Activated CD4-positive, alpha-beta memory T cell treated with anti-CD3 and anti-CD28 coated beads for 36 hours (primary cell): ENCODE results near the gene GPR142. TPM values are rescaled to one million over a fixed set of nuclear protein-coding genes. Genes with fewer than 3 reads are reported as not detected.

ENCODE experiments used
- CTCF ChIA-PET: fragments of 350-600 bp; sonication (Branson Sonifier 250); formaldehyde crosslinking; loops from one replicate; lab custom pipeline; 2021; ENCODE audit warnings: antibody characterized with exemption, inconsistent platforms; lab: Charles Lee
- POLR2A ChIA-PET: fragments of 350-600 bp; sonication (Branson Sonifier 250); formaldehyde crosslinking; loops from one replicate; lab custom pipeline; 2021; ENCODE audit warnings: antibody characterized with exemption; lab: Charles Lee
- DNase-seq: peaks from one replicate; pipeline ENCODE4 v3.0.0-alpha.2; 2020
- H3K27ac Mint-ChIP-seq: one replicate; pipeline ENCODE4 v1.8.0; 2021; ENCODE audit warnings: mixed read lengths
- H3K27me3 Mint-ChIP-seq: one replicate; pipeline ENCODE4 v1.8.0; 2021; ENCODE audit warnings: mixed read lengths
- H3K36me3 Mint-ChIP-seq: one replicate; pipeline ENCODE4 v1.8.0; 2021; ENCODE audit warnings: mixed read lengths
- H3K4me1 Mint-ChIP-seq: one replicate; pipeline ENCODE4 v1.8.0; 2021; ENCODE audit warnings: low read depth, mixed read lengths
- H3K4me3 Mint-ChIP-seq: one replicate; pipeline ENCODE4 v1.8.0; 2021; ENCODE audit warnings: mild to moderate bottlenecking, mixed read lengths
- H3K9me3 Mint-ChIP-seq: one replicate; pipeline ENCODE4 v1.8.0; 2021; ENCODE audit warnings: mixed read lengths
- intact Hi-C: fragments of 100-400 bp; cut with micrococcal nuclease; formaldehyde crosslinking; loops from one replicate; pipeline ENCODE4 v1.15.1; 2023
- total RNA-seq, 2 experiments: library from RNA; stranded (reverse); gene quantifications; one replicate each; pipeline ENCODE4 v1.2.3, GENCODE V29; 2021

Gene GPR142
- not detected for total RNA-seq

DNA sequence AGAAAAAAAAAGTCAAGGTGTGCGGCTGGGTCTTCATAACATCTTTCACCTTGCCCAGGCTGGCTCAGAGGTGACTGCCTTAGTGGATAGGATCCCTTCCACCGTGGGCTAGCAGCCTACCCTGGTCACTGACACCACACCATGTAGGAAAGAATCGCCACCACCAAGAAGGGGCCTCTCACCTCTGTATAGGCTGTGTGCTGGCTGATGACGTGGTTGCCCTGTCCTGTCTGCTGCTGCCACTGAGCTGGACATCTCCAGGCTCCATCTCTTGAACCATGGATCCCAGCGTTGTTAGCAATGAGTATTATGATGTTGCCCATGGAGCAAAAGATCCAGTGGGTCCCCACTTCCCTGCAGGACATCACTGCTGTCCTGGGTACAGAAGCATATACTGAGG lies at the start of gene GPR142:
TSS of gene GPR142 (plus strand) at position 301 of the 400 bp plus-strand sequence. CDS start 2,035 bp downstream, outside the sequence.
- Mint-ChIP-seq H3K4me1 (peaks cover 12% of the 10 kb centered on the region), H3K27me3 (no peaks in the 10 kb centered on the region), H3K36me3 (no peaks in the 10 kb centered on the region), H3K4me3 (peak within 1 kb of the TSS; percentile 35), H3K9me3 (no peaks in the 10 kb centered on the region), H3K27ac (no peak within 1 kb of the TSS)
- intact Hi-C loops = no loop called here
- ChIA-PET POLR2A (interaction anchor here (1.4 kb wide), 1 partner anchor 66 kb away, joined by 4 read pairs; no protein-coding TSS in a partner anchor), CTCF (interaction anchor here (0.8 to 4.7 kb wide), 32 partner anchors 7 to 235 kb away, joined by 3 to 52 read pairs (median 5); partner anchors contain the start of gene BTBD17)
- no peak for DNase-seq

DNA sequence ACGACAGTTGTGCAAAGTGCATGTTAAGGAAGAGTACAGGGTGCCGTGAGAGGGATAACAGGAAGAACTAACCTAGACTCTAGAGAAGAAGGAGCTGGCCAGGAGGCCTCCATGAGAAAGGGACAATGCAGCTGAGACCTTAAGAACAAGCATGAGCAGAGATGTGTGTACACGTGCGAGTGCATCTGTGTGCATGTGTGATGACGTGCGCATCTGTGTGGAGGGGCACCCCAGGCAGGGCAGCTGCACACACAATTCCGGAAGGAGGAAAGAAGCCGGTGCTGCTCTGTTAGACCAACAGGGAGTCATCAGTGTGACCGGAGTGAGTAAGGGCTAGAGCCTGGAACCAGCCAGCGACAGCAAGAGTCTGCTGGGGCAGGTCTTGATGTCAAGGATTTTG lies 48.9 kb upstream of the GPR142 start:
- no peak overlapping the region for H3K27ac Mint-ChIP-seq
- intact Hi-C loops = no loop called here
- POLR2A ChIA-PET = no interaction called here
- H3K36me3 Mint-ChIP-seq = no peaks in the 10 kb centered on the region
- DNase-seq = no peak
- H3K27me3 Mint-ChIP-seq = no peaks in the 10 kb centered on the region
- CTCF ChIA-PET = interaction anchor here (1.2 to 1.3 kb wide), 2 partner anchors 17 to 33 kb away, joined by 3 to 4 read pairs; no protein-coding TSS in a partner anchor
- H3K9me3 Mint-ChIP-seq = no peaks in the 10 kb centered on the region
- H3K4me3 Mint-ChIP-seq = no peak overlapping the region
- no peaks in the 10 kb centered on the region for H3K4me1 Mint-ChIP-seq

- no peak overlapping the region for H3K4me3 Mint-ChIP-seq
- H3K9me3 Mint-ChIP-seq = no peaks in the 10 kb centered on the region
- CTCF ChIA-PET = no interaction called here
- no peak for DNase-seq
- no peaks in the 10 kb centered on the region for H3K36me3 Mint-ChIP-seq
- peaks cover 25% of the 10 kb centered on the region for H3K4me1 Mint-ChIP-seq
- H3K27me3 Mint-ChIP-seq = peaks cover 2% of the 10 kb centered on the region
- POLR2A ChIA-PET = no interaction called here
- intact Hi-C loops = no loop called here
- no peak overlapping the region for H3K27ac Mint-ChIP-seq
Measured at GRCh38 chr17:74324521-74324920, 42.8 kb upstream of the GPR142 start.

GRCh38 chr17:74325376-74325742 lies 41.9 kb upstream of the GPR142 start:
- DNase-seq = no peak
- POLR2A ChIA-PET = no interaction called here
- intact Hi-C loops = no loop called here

DNA sequence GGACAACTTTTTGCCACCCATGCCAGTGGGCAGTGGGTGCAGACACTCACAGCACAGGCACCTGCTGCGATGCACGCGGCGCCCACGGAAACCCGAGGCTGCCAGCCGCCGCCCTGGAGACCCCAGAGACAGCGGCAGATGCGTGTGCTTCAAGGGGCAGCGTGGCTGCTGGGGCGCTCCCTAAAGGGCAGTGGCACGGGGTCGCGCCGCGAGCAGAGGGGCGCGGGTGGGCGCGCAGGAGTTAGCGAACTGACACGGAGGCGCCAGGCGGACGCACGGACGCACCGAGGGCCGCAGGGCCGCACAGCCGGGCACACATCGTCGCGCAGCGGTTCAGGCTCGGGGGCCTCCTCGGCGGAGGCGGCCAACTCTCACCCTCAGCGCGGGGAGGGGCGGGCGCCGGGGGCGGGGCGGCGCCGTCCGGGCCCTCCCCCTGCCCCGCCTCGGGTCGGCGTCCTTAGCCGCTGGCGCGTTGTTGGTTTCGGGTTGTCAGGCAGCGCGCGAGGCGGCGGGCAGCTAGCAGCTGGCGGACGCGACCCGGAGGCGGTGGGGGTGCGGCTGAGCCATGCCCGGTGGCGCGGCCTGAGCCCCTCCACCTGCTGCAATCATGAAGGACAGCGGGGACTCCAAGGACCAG lies 41.4 kb upstream of the GPR142 start, which contains the start of gene KIF19:
TSS of gene KIF19 (plus strand) at position 484 of the 637 bp plus-strand sequence. CDS start at position 608, 124 bp downstream.
- H3K36me3 Mint-ChIP-seq = no peaks in the 10 kb centered on the region
- no peak within 1 kb of the TSS for H3K27ac Mint-ChIP-seq
- H3K27me3 Mint-ChIP-seq = peaks cover 2% of the 10 kb centered on the region
- intact Hi-C loops = loop anchor here (2.0 kb wide), 1 partner anchor 25 kb away; no protein-coding TSS in a partner anchor
- peaks cover 26% of the 10 kb centered on the region for H3K4me1 Mint-ChIP-seq
- CTCF ChIA-PET = no interaction called here
- POLR2A ChIA-PET = no interaction called here
- DNase-seq = peak; percentile 72
- peak within 1 kb of the TSS; percentile 24 for H3K4me3 Mint-ChIP-seq
- no peaks in the 10 kb centered on the region for H3K9me3 Mint-ChIP-seq

More at GRCh38 chr17:74325376-74325742, 41.9 kb upstream of the GPR142 start:
- Mint-ChIP-seq H3K4me3 (peak overlapping the region; percentile 24), H3K27ac (no peak overlapping the region), H3K36me3 (no peaks in the 10 kb centered on the region), H3K9me3 (no peaks in the 10 kb centered on the region), H3K27me3 (peaks cover 2% of the 10 kb centered on the region), H3K4me1 (peaks cover 26% of the 10 kb centered on the region)
- CTCF ChIA-PET = no interaction called here

DNA sequence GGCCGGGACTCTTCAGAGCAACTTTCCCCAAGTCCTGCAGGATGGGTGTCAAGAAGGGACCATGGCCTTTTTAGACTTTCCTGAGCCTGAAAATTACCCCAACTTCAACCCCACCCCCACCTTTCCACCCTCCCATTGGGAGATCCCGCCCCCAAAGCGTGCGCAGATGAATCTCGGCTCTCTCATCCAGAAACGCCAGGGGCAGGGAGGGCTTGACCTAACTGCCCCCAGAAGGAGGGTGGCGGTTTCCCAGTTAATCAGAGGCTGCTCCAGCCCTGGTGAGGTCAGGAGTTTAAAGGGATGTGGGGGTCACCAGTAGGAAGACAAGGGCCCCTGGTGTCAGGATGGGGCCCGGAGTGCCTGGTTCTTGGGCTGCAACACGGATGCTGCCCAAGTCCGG lies 40.8 kb upstream of the GPR142 start:
- POLR2A ChIA-PET = no interaction called here
- no peaks in the 10 kb centered on the region for H3K36me3 Mint-ChIP-seq

GRCh38 chr17:74328487-74328886 lies 38.8 kb upstream of the GPR142 start:
- Mint-ChIP-seq H3K36me3 (no peaks in the 10 kb centered on the region), H3K27ac (no peak overlapping the region), H3K9me3 (no peaks in the 10 kb centered on the region), H3K27me3 (peaks cover 2% of the 10 kb centered on the region), H3K4me1 (peaks cover 26% of the 10 kb centered on the region), H3K4me3 (no peak overlapping the region)
- no peak for DNase-seq
- POLR2A ChIA-PET = no interaction called here
- intact Hi-C loops = no loop called here
- CTCF ChIA-PET = interaction anchor here (0.7 to 1.9 kb wide), 2 partner anchors 27 to 33 kb away, joined by 3 to 4 read pairs; no protein-coding TSS in a partner anchor

More for the DNA sequence above, 40.8 kb upstream of the GPR142 start:
- DNase-seq = no peak
- CTCF ChIA-PET = no interaction called here
- H3K4me3 Mint-ChIP-seq = peak overlapping the region; percentile 14
- no peak overlapping the region for H3K27ac Mint-ChIP-seq
- peaks cover 26% of the 10 kb centered on the region for H3K4me1 Mint-ChIP-seq
- H3K9me3 Mint-ChIP-seq = no peaks in the 10 kb centered on the region
- peaks cover 2% of the 10 kb centered on the region for H3K27me3 Mint-ChIP-seq
- intact Hi-C loops = loop anchor here (2.0 kb wide), 1 partner anchor 26 kb away; no protein-coding TSS in a partner anchor

DNA sequence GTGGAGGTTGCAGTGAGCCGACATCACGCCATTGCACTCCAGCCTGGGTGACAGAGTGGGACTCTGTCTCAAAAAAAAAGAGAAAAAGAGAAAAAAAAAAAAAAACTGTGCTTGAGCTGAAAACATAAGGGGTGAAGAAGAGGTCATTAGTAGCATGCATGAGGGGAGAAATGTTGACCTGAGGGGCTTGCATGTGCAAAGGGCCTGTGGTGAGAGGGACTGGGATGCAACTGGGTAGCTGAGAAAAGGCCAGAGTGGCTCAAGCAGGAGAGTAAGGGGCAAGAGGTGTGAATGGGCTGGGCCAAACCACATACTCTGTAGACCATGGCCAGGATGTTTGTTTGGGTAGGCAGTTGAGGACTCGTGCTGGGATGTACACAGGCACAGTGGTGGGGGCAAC lies 37.9 kb upstream of the GPR142 start:
- POLR2A ChIA-PET = no interaction called here
- no peak overlapping the region for H3K27ac Mint-ChIP-seq
- CTCF ChIA-PET = interaction anchor here (0.6 to 1.9 kb wide), 2 partner anchors 32 to 130 kb away, joined by 3 to 4 read pairs; no protein-coding TSS in a partner anchor

GRCh38 chr17:74330446-74330845 lies 36.9 kb upstream of the GPR142 start:
- H3K27ac Mint-ChIP-seq = no peak overlapping the region
- POLR2A ChIA-PET = no interaction called here
- no peaks in the 10 kb centered on the region for H3K27me3 Mint-ChIP-seq
- no peaks in the 10 kb centered on the region for H3K36me3 Mint-ChIP-seq
- CTCF ChIA-PET = no interaction called here
- H3K9me3 Mint-ChIP-seq = no peaks in the 10 kb centered on the region
- peaks cover 21% of the 10 kb centered on the region for H3K4me1 Mint-ChIP-seq
- H3K4me3 Mint-ChIP-seq = no peak overlapping the region
- intact Hi-C loops = no loop called here
- DNase-seq = no peak

More for the DNA sequence above, 37.9 kb upstream of the GPR142 start:
- peaks cover 2% of the 10 kb centered on the region for H3K27me3 Mint-ChIP-seq
- H3K4me1 Mint-ChIP-seq = peaks cover 26% of the 10 kb centered on the region
- no peak for DNase-seq
- no peak overlapping the region for H3K4me3 Mint-ChIP-seq
- H3K36me3 Mint-ChIP-seq = no peaks in the 10 kb centered on the region
- intact Hi-C loops = no loop called here
- no peaks in the 10 kb centered on the region for H3K9me3 Mint-ChIP-seq

- intact Hi-C loops = no loop called here
- H3K9me3 Mint-ChIP-seq = no peaks in the 10 kb centered on the region
- no peak for DNase-seq
- H3K36me3 Mint-ChIP-seq = no peaks in the 10 kb centered on the region
- CTCF ChIA-PET = interaction anchor here (1.2 kb wide), 1 partner anchor 47 kb away, joined by 3 read pairs; no protein-coding TSS in a partner anchor
- no peaks in the 10 kb centered on the region for H3K27me3 Mint-ChIP-seq
- POLR2A ChIA-PET = no interaction called here
- peaks cover 12% of the 10 kb centered on the region for H3K4me1 Mint-ChIP-seq
- H3K27ac Mint-ChIP-seq = no peak overlapping the region
- H3K4me3 Mint-ChIP-seq = no peak overlapping the region
Measured at GRCh38 chr17:74332017-74332650, 35.2 kb upstream of the GPR142 start.

- Mint-ChIP-seq H3K27me3 (no peaks in the 10 kb centered on the region), H3K9me3 (no peaks in the 10 kb centered on the region), H3K36me3 (no peaks in the 10 kb centered on the region), H3K27ac (no peak overlapping the region), H3K4me1 (peaks cover 12% of the 10 kb centered on the region), H3K4me3 (no peak overlapping the region)
- CTCF ChIA-PET = interaction anchor here (1.2 kb wide), 1 partner anchor 46 kb away, joined by 3 read pairs; no protein-coding TSS in a partner anchor
- intact Hi-C loops = no loop called here
- no peak for DNase-seq
- POLR2A ChIA-PET = no interaction called here
Measured at GRCh38 chr17:74332763-74333283, 34.5 kb upstream of the GPR142 start.

- intact Hi-C loops = no loop called here
- no peaks in the 10 kb centered on the region for H3K27me3 Mint-ChIP-seq
- no peak overlapping the region for H3K4me3 Mint-ChIP-seq
- H3K9me3 Mint-ChIP-seq = no peaks in the 10 kb centered on the region
- H3K27ac Mint-ChIP-seq = no peak overlapping the region
- H3K36me3 Mint-ChIP-seq = no peaks in the 10 kb centered on the region
- DNase-seq = no peak
- peaks cover 1% of the 10 kb centered on the region for H3K4me1 Mint-ChIP-seq
- POLR2A ChIA-PET = no interaction called here
- CTCF ChIA-PET = no interaction called here
Measured at GRCh38 chr17:74334393-74335039, 32.8 kb upstream of the GPR142 start.
